Progenitor cell of endocrine pancreas (in vitro differentiated cells): Measurements from ENCODE around the gene FGFRL1. TPM values are rescaled to one million over a fixed set of nuclear protein-coding genes. Genes with fewer than 3 reads are reported as not detected.

Source experiments
- DNase-seq: peaks from one replicate; pipeline ENCODE4 v3.0.0; 2021; ENCODE audit warnings: low spot score; ENCODE audit not compliant: unreplicated experiment
- H3K27ac Mint-ChIP-seq: 2 replicates; pipeline ENCODE4 v1.8.0; 2021; ENCODE audit warnings: mild to moderate bottlenecking, moderate library complexity, mixed read lengths
- H3K27me3 Mint-ChIP-seq: 2 replicates; pipeline ENCODE4 v1.8.0; 2021; ENCODE audit warnings: mixed read lengths
- H3K36me3 Mint-ChIP-seq: 2 replicates; pipeline ENCODE4 v1.8.0; 2022; ENCODE audit warnings: mixed read lengths; ENCODE audit not compliant: insufficient read depth
- H3K4me1 Mint-ChIP-seq: 2 replicates; pipeline ENCODE4 v1.8.0; 2021; ENCODE audit warnings: low read depth, mixed read lengths
- H3K4me3 Mint-ChIP-seq: 2 replicates; pipeline ENCODE4 v1.8.0; 2021; ENCODE audit warnings: low read depth, mild to moderate bottlenecking, moderate library complexity, mixed read lengths
- H3K9me3 Mint-ChIP-seq: 2 replicates; pipeline ENCODE4 v1.8.0; 2021; ENCODE audit warnings: low read depth, mixed read lengths
- CTCF ChIP-seq: fragments of 200-600 bp; sonication (generic); IDR thresholded peaks from one replicate; pipeline ENCODE4 v1.5.0; 2021; ENCODE audit warnings: antibody characterized with exemption, mild to moderate bottlenecking; ENCODE audit not compliant: unreplicated experiment
- total RNA-seq: library from RNA; stranded (reverse); gene quantifications from 2 replicates; pipeline ENCODE4 v1.2.1, GENCODE V29; 2021

The FGFRL1 gene
- total RNA-seq, 1 donor from 2014 or later, result 126 TPM

GRCh38 chr4:990746-991367 is 20.6 kb upstream of the FGFRL1 start:
- H3K4me1 Mint-ChIP-seq, result peaks cover 21% of the 10 kb centered on the region
- H3K27ac Mint-ChIP-seq, result no peak overlapping the region
- H3K9me3 Mint-ChIP-seq, result no peaks in the 10 kb centered on the region
- no peak for TF ChIP-seq CTCF
- H3K27me3 Mint-ChIP-seq, result no peaks in the 10 kb centered on the region
- no peak overlapping the region for H3K4me3 Mint-ChIP-seq
- no peak for DNase-seq
- H3K36me3 Mint-ChIP-seq, result no peaks in the 10 kb centered on the region

GRCh38 chr4:991451-992296 is 19.8 kb upstream of the FGFRL1 start:
- no peak for TF ChIP-seq CTCF
- no peaks in the 10 kb centered on the region for H3K36me3 Mint-ChIP-seq
- peaks cover under 1% of the 10 kb centered on the region for H3K27me3 Mint-ChIP-seq
- no peak for DNase-seq
- no peak overlapping the region for H3K4me3 Mint-ChIP-seq
- H3K27ac Mint-ChIP-seq, result no peak overlapping the region
- H3K9me3 Mint-ChIP-seq, result no peaks in the 10 kb centered on the region
- H3K4me1 Mint-ChIP-seq, result peaks cover 15% of the 10 kb centered on the region

GRCh38 chr4:992297-993110 is 18.9 kb upstream of the FGFRL1 start:
- no peak for DNase-seq
- H3K27me3 Mint-ChIP-seq, result peaks cover 4% of the 10 kb centered on the region
- no peaks in the 10 kb centered on the region for H3K9me3 Mint-ChIP-seq
- peaks cover 14% of the 10 kb centered on the region for H3K4me1 Mint-ChIP-seq
- no peaks in the 10 kb centered on the region for H3K36me3 Mint-ChIP-seq
- peak overlapping the region; percentile 37 for H3K4me3 Mint-ChIP-seq
- H3K27ac Mint-ChIP-seq, result peak overlapping the region; percentile 95
- TF ChIP-seq CTCF, result no peak

GRCh38 chr4:993111-994029 is 18.1 kb upstream of the FGFRL1 start, which contains the start of gene SLC26A1:
Gene SLC26A1, minus strand, starts transcription at chr4:993404. Its CDS starts 1,701 bp downstream, at chr4:991703.
- Mint-ChIP-seq H3K4me3 (peak within 1 kb of the TSS; percentile 37), H3K4me1 (peaks cover 13% of the 10 kb centered on the region), H3K27ac (peak within 1 kb of the TSS; percentile 95), H3K36me3 (no peaks in the 10 kb centered on the region), H3K27me3 (peaks cover 11% of the 10 kb centered on the region), H3K9me3 (no peaks in the 10 kb centered on the region)
- TF ChIP-seq CTCF, result no peak
- DNase-seq, result no peak
